HG02642 (cell line): ENCODE measurements around the gene LPP.

Source experiments
- ATAC-seq: cut with Tn5 transposase; IDR thresholded peaks from one replicate; pipeline ENCODE4 v1.9.1; 2021; ENCODE audit warnings: mild to moderate bottlenecking; ENCODE audit not compliant: unreplicated experiment, poor library complexity

LPP gene

DNA sequence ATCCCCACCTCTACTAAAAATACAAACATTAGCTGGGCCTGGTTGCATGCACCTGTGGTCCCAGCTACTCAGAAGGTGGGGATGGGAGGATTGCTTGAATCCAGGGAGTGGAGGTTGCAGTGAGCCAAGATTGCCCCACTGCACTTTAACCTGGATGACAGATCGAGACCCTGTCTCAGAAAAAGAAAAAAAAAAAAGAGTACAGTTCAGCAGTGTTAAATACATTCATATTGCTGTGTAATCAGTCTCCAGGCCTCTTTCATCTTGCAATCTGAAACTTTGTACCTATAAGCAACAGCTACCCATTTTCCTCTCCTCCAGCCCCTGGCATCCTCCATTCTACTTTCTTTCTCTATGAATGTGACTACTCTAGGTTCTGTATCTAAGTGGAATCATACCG, 61.2 kb downstream of the LPP start:
- no peak for ATAC-seq

DNA sequence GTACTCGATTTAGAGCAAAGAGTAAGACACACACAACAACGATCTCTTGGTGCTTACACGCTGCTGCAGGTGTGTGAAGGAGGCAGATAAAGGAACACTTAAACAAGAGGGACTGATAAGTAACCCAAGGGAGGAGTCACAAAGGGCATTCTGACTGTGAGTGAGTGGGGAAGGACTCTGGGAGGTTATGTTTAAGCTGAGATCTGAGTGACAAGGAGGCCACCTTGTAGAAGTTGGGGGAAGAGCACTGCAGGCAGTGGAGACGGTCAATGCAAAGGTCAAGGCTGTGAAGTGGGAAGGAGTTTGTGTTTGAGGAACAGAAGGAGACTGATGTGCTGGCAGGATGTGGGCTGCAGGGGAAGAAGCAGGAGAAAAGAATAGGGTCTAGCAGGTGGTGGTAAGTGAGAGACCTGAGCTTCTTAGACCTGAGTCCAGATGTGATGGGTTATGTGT, 63.1 kb downstream of the LPP start:
- ATAC-seq = no peak

DNA sequence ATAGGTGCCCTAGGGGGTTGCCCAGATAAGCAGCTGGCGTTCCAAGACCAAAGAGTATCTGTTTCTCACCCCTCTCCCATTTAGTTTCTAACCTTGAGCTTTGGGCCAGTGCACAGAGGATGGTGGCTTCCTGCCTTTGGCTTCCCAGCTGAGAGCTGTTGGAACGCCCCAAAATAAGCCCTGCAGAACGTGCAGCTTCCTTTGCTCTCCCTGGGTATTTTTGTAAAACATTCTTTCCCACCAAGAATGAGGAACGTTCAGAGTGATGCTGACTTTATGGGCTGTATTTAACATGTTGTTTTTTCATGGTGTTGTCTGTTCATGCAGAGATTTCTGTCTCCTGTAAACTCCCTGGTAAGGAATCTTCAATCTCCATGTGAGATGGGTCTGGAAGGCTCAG, 63.8 kb downstream of the LPP start:
- no peak for ATAC-seq

DNA sequence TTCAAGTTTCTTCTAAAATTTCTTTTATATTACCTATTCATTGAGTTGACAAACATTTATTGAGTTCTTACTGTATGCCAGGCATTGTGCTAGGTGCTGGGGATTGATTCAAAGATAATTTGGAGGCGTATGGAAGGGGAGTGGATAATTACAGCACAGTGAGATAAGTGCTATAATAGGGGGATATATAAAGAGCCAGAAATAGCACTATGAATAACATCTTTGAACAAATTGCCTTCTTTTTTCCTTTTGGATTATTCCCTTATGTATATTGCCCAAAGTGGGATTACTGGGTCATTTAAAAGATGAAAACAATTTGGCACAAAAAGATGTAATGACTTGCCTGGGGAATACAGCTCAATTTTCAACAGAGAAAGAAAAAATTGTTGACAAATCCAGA, 64.6 kb downstream of the LPP start:
- no peak for ATAC-seq

DNA sequence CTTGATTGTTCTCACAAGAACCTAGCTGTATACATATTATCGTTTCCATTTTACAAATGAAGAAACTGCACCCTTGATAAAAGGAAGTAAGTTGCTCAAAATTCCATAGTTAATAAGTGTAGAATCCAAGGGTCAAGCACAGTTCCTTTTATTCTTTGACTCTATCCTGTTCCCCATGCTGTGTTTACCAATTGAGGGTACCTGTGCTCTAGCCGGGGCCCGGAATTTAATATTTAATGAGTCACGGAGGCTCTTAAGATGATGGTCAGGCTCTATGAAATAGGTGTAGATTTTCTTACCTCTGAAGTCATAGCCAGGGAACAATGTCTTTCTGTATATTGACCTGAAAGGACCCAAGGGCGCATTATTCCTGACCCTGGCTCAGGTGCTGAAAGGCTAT, 65.2 kb downstream of the LPP start:
- ATAC-seq = no peak

DNA sequence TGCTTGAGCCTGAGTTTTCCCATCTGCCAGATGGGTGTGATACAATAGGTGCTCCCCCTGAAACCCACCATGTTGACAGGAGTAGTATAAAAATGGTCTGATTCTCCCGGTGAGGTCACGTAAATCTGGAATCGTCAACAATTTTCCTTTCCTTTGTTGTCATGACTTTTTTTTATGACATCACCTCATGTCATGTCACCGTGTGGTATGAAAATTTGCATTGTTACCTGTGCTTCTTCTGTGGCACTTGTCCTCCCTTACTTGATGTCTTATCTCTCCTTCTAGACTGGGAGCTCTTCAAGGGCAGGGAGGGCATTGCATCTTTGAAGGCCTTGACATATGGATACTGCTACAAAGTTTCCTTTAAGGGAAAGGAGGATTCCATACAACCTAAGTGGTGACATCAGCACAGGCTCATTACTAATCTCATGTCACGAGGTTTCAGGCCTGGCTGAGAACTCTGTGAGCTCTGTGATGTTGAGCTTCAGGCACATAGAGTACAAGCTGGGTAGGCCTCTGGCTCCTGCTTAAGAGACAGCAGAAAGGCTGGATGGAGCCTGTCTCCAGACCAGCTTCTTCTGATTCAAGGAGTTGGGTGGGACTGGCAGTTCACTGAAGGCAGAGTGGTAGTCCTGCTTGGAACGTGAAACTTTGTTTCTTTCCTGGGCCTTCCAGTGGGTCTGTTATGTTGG, 66.3 kb downstream of the LPP start:
- no peak for ATAC-seq

DNA sequence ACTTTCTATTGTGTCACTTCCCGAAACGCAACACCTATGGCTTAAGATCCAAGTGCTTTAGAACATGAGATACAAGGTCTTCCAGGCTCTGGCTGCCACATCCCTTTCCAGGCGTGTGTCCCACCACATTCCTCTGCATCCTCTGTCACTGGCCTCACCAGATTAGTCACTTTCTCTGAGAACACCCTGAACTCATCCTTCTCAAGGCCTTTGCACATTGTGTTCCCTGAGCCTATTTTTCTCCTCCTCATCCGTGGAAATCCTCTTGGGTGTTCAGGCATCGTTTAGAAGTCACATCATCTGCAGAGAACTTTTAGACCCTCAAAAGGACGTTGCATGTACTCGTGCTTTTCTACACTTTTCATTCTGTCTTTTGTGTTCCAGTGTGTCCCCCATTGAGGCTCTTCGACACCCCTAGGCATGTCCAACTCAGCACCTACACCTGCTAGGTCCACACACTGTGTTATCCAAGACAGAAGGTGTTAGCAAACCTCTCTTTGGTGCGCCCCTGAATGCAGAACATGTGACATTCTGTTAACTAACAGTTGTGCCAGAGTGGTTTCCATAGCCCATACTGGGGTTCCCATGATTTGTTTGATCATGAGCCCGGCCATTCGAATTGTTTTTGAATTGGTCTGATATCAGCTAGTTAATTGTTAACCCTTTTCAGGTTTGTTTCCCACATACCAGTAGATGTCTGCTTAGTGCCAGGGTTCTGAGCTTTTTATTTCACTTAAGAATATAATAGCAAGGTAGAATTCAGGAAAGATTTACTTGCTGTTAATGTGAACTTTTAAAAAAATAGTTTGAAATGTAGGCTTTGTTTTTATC, 67.2 kb downstream of the LPP start:
- ATAC-seq = no peak

DNA sequence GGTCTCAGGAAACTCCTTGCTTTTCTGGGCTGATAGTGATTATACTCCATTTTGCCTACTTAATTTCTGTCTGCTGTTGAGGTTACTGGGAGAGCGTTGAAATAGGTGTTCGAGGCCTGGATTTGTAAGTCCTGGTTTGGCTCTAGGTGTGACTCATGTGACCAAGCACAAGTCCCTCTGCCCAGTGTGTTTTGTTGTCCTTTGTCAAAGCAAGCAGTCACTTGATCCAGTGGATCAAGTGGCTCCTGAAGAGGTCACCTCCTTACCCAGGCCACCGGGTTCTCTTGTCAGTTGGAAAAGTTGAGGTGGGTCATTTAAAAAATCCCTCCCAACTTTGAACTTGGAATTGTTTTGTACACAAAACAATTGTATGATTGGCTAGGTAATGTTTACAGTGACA, 70.0 kb downstream of the LPP start:
- ATAC-seq = no peak

DNA sequence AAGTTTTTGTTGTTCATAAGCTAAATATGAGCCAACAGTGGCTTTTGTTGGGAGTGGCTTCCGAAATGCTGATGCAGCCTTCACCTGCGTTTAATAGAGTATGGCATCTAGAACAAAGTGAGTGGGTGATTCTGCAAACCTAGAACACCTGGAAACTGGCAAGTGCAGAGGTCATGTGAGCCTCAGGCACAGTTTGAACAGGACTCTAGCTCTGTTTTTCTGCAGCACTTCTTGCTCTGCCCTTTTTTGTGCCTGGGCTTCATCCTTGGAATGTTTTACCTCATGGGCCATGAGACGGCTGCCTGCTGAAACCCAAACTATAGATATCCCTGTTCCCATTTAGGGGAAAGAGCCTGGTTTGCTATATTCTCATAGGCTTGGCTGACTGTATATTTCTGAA, 73.5 kb downstream of the LPP start:
- ATAC-seq = no peak

DNA sequence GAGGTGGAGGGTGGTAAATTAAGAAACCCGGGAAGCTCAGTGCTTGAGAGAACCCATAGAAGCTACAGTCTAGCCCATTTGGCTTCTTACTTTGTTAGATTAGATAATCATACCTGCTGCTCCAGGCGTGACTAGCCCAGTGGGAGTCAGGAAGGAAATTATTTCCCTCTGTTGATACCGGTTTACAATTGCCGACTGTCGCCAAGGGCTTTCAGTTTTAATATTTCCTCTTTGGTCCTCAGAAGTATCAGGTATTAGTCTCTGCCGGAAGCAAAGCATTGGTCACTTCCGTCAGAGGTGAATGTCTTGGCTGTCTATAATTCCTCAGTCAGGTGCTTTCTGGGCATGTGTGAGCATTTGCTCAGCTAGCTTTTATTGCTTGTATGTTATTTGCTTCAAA, 75.2 kb downstream of the LPP start:
- no peak for ATAC-seq

DNA sequence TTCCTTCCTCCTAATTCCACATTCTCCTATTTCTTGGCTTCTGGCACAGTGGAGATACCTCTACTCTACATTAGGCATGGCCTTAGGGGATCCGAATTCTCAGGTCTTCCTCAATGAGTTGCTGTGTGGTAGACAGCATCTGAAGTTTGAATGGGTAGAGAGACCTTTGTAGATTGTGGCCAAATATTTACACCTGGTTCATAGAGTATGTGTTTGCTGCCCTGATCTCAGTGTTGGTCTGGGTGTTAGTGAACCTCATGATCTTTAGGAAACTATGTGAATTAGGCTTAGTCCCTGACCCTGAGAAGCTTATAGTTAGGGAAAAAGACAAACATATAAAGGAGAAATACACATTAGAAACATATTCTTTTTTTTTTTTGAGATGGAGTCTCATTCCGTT, 75.8 kb downstream of the LPP start:
- no peak for ATAC-seq

DNA sequence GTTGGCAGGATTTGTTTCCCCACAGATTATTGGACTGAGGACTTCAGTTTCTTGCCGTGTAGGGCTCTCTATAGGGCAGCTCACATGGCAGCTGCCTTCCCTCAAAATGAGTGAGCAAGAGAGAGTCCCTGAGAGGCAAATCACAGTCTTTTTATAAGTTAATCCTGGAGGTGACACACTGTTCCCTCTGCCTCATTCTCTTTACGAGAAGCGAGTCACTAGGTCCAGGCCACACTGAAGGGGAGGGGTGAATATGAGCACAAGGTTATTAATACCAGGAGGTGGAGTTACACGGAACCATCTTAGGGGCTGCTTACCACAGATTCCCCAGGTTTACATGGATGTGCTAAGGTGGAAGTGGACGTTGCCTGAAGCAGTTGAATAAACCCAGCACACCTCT, 77.0 kb downstream of the LPP start:
- ATAC-seq = no peak

DNA sequence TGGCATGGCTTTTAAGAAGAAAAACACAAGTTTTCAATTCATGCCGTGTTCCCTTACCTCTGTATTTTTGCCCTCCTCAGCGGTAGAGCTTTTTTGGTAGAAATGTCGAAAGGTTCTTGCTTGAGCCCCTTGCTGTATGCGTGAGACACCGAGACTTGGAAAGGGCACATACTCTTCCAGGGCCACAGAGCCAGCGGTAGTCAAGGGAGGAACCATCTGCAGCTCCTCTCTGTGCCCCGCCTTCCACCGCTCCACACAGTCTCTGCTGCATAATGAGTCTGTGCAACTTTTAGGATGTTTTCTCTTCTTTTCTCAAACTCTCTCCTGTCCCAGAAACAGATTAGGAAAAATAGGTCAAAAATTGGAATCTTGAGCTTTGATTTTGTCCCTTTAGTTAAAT, 77.5 kb downstream of the LPP start:
- ATAC-seq = no peak

DNA sequence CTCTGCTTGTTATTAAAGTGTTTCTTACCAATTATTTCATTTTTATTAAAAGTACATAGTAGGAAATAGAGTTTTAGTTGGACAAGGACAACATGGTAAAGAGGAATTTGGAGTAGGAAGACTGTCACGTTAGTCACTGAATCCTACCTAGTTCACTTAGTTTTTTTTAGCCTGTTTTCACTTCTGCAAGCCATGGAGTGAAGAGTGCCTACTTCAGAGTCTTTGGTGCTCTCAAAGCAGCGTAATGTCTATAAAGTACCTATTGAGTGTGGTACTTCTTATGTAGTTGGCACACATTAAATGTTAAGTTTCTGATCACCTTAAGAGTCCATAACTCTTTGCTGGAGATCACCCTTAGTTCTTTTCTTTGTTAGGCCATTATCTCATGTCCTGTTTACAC, 78.7 kb downstream of the LPP start:
- no peak for ATAC-seq

DNA sequence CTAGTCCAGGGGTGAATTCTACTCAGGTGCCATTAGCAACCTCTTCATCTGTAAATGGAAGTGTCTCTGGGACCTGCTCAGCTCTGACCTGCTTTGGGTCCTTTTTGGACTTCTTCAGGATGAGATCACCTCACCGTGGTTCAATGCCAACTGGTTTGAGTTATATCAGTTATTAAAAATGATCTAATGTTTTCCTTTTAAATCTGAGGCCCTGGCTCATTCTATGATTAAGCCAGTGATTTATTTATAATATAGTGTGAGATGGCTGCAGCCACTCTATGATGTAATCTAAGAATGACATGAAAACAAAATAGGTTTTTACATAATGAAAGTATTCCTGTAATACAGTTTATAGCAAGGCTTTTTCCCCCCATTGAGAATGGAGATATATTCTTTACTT, 79.4 kb downstream of the LPP start:
- ATAC-seq = no peak

DNA sequence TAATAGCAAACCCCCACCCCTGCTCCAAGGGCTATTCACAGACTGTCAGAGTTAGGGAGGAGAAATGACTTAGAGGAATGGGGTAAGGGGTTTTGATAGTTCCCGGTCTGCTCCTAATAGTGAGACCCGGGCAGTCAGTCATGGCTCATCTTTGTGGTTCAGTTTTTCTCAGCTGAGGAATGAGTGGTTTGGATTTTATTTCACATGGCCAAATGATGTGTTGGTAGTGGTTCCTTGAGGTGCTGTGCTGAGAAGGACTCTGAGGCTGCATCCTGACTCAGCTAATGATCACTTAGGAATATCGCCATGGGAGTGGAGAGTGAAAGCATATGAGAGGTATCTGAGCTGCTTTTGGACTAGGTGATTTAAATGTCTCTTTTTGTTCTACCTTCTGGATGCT, 80.2 kb downstream of the LPP start:
- ATAC-seq = no peak

DNA sequence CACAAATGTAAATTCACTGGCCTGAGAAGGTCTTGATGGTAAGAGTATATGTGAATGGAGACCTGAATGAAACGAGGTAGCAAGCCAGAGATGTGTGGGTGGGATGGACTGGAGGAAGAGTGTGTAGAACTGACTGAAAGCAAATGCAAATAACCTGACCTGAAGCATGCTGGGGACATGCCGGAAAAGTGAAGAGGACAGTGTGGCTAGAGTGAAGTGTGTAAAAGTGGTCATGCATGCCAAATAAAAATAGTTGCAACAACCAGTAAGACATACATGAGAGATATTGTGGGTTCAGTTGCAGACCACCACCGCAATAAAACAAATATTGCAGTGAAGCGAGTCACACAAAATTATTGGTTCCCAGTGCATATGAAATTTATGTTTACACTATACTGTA, 82.3 kb downstream of the LPP start:
- ATAC-seq = no peak

DNA sequence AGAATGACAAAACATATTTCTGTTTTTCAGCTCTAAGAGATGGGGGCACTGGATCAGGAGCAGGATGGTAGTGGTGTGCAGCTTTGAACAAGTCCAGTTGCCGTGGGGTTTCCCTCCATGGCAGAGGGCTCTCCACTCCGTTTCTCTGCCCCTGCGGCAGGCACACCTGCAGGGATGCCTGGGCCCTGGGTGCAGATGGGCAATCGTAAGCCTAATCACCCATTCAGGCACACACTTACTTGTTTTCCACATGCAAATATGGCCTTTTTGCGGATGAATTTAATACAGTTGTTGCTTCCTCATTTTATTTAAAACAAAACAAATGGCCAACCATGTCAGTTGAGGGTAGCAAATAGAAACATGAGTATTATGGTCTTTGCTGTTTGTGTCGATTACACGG, 85.1 kb downstream of the LPP start:
- no peak for ATAC-seq

DNA sequence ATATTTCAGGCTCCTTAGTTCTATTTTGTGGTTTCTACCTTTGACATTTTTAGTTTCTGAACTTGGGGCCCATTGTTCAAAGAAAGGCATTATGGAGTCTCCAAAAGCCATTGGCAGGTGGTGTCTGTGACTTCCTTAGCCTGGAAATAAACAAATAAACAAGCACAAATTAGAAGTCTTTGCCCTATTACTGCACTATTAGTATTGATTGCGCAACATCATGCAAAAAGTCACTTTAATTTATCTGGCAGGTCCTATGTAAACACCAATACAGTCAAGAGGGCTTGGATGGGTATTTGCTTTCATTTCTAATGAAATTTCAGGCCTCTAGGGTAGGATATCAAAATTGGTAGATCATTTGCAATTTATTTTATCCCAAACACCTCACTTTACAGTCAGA, 85.6 kb downstream of the LPP start:
- no peak for ATAC-seq

DNA sequence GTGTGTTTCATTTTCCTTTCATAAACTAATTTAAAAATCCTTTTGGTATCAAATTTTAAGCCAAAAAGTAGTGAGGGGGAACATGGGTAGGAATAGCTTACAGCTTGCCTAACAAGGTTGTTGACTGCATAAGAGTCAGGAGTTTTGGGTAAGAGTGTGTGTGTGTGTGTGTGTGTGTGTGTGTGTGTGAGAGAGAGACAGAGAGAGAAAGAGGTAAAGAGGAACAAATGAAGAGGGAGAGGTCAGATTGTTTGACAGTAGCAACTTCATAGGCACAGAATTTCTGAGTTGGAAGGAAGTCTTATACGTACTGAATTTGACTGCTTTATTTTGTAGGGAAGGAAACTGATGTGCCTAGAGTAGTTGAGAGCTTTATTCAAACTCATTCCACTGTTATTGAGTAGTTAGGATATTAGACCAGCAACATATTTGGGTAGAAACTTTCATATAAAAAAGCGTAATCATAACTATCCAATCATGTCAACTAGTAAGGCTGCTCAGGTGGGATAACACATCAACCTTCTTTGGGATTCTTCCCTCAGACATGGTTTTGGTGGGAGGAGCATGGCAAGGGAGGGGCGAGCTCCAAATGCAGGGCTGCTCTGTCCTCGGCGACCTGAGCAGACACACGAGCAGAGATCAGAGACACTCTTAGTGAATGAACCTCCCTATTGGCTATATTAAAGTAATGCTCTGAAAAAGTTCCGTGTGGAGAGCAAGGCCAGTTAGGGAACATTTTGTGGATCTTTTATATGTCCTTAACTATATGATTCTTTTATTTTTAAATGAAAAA, 86.4 kb downstream of the LPP start:
- no peak for ATAC-seq

DNA sequence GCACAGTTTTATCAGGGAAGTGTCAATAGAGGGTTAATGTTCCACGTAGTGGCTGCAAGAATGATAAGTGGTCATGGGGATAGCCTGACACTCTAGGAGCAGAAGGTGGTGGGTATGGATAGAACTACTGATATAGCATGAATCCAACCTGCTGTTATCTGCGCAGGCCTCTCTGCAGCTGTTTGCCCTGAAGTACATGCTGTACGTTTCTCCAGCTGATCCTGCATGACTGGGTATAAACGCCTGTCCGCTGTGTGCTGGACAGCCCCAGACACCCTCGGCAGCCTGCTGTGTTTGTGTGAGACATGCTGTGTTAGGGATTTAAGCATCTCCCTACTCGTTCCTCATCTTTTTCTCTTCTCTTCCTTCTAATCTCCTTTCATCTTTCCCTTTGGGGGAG, 87.1 kb downstream of the LPP start:
- no peak for ATAC-seq
